ENCODE data around the gene RHBDL2.
"Not testable (repeated sequence)": the region's sequence is repeated elsewhere in the genome, so short reads cannot be mapped to it uniquely, and the experiment has no call there.

Gene RHBDL2

GRCh38 chr1:38941527-38942019, at the start of gene RHBDL2:
Gene RHBDL2 (minus strand): TSS chr1:38941830. CDS start chr1:38919212, 22,618 bp downstream.
- H3K9ac ChIP-seq: no peak within 1 kb of the TSS
- H3K4me2 ChIP-seq: no peak within 1 kb of the TSS
- no peak within 1 kb of the TSS for H3K27ac ChIP-seq

GRCh38 chr1:38990738-38991637, 49.4 kb upstream of the RHBDL2 start, which contains the start of gene AKIRIN1:
Gene AKIRIN1 (plus strand): TSS chr1:38991276. CDS start chr1:38991381, 105 bp downstream.
- peak within 1 kb of the TSS; percentile 76 for H3K9ac ChIP-seq
- peak within 1 kb of the TSS; percentile 59 for H3K27ac ChIP-seq

More at GRCh38 chr1:38941527-38942019, at the start of gene RHBDL2:
- H3K27me3 ChIP-seq (ENCODE audit: insufficient read depth, low read depth): no peaks in the 10 kb centered on the region
- H3K36me3 ChIP-seq (ENCODE audit: insufficient read depth): no peaks in the 10 kb centered on the region
- H3K4me1 ChIP-seq (ENCODE audit: low read depth, poor library complexity, severe bottlenecking): no peaks in the 10 kb centered on the region
- H3K4me3 ChIP-seq (IDR thresholded peaks at IDR 0.05; ENCODE audit: insufficient read depth, low read depth, low read length): no peak within 1 kb of the TSS
- no peak within 1 kb of the TSS for H2AFZ ChIP-seq (ENCODE audit: low read depth)
- no peaks in the 10 kb centered on the region for H4K20me1 ChIP-seq (ENCODE audit: insufficient read depth)
- H3K79me2 ChIP-seq (ENCODE audit: insufficient read depth, low read depth): no peaks in the 10 kb centered on the region
- TF ChIP-seq, protein P1, sequence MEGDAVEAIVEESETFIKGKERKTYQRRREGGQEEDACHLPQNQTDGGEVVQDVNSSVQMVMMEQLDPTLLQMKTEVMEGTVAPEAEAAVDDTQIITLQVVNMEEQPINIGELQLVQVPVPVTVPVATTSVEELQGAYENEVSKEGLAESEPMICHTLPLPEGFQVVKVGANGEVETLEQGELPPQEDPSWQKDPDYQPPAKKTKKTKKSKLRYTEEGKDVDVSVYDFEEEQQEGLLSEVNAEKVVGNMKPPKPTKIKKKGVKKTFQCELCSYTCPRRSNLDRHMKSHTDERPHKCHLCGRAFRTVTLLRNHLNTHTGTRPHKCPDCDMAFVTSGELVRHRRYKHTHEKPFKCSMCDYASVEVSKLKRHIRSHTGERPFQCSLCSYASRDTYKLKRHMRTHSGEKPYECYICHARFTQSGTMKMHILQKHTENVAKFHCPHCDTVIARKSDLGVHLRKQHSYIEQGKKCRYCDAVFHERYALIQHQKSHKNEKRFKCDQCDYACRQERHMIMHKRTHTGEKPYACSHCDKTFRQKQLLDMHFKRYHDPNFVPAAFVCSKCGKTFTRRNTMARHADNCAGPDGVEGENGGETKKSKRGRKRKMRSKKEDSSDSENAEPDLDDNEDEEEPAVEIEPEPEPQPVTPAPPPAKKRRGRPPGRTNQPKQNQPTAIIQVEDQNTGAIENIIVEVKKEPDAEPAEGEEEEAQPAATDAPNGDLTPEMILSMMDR (conservative IDR thresholded peaks at IDR 0.05; ENCODE audit: low read depth, low read length): no peak

DNA sequence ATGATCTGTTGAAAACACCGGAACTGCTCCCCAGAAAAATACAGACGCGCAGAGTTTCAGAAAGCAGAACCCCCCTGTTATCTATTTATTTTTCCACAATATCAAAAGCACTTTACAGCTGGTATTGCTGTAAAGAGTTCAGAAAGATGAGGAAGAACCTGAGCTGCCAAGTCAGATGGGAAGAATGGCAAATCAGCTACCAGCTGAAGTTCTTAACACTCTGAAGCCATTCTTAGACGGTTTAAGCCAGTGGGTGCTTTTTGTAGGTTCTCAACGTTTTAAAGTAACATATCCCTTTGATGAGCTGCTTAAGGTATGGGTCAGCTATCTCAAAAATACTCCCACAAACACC, 48.7 kb upstream of the RHBDL2 start:
- no peaks in the 10 kb centered on the region; the same call in 1 of the 2 replicates for H3K36me3 ChIP-seq (ENCODE audit: insufficient read depth)
- peaks cover 13% of the 10 kb centered on the region for H4K20me1 ChIP-seq (ENCODE audit: insufficient read depth)
- TF ChIP-seq, protein P1 (conservative IDR thresholded peaks at IDR 0.05; ENCODE audit: low read depth, low read length): no peak
- H3K27me3 ChIP-seq (ENCODE audit: insufficient read depth, low read depth): no peaks in the 10 kb centered on the region
- H3K27ac ChIP-seq: peak overlapping the region; percentile 47; the same call in 1 of the 2 replicates
- peak overlapping the region; percentile 98; the same call in 1 of the 2 replicates for H2AFZ ChIP-seq (ENCODE audit: low read depth)
- no peak overlapping the region for H3K4me3 ChIP-seq (IDR thresholded peaks at IDR 0.05; ENCODE audit: insufficient read depth, low read depth, low read length)
- peaks cover 26% of the 10 kb centered on the region for H3K4me1 ChIP-seq (ENCODE audit: low read depth, poor library complexity, severe bottlenecking)
- peak overlapping the region; percentile 86 for H3K4me2 ChIP-seq
- H3K9ac ChIP-seq: peak overlapping the region; percentile 67
- H3K79me2 ChIP-seq (ENCODE audit: insufficient read depth, low read depth): peaks cover 41% of the 10 kb centered on the region

More at GRCh38 chr1:38990738-38991637, 49.4 kb upstream of the RHBDL2 start, which contains the start of gene AKIRIN1:
- Histone ChIP-seq H3K4me2 (peak within 1 kb of the TSS; percentile 96), H3K79me2 (ENCODE audit: insufficient read depth, low read depth) (peaks cover 48% of the 10 kb centered on the region), H3K4me1 (ENCODE audit: low read depth, poor library complexity, severe bottlenecking) (peaks cover 26% of the 10 kb centered on the region), H3K4me3 (IDR thresholded peaks at IDR 0.05; ENCODE audit: insufficient read depth, low read depth, low read length) (no peak within 1 kb of the TSS), H3K36me3 (ENCODE audit: insufficient read depth) (no peaks in the 10 kb centered on the region; the same call in 1 of the 2 replicates), H2AFZ (ENCODE audit: low read depth) (peak within 1 kb of the TSS; percentile 98; the same call in 1 of the 2 replicates), H4K20me1 (ENCODE audit: insufficient read depth) (peaks cover 13% of the 10 kb centered on the region), H3K27me3 (ENCODE audit: insufficient read depth, low read depth) (no peaks in the 10 kb centered on the region)
- TF ChIP-seq, protein P1 (conservative IDR thresholded peaks at IDR 0.05; ENCODE audit: low read depth, low read length): no peak

DNA sequence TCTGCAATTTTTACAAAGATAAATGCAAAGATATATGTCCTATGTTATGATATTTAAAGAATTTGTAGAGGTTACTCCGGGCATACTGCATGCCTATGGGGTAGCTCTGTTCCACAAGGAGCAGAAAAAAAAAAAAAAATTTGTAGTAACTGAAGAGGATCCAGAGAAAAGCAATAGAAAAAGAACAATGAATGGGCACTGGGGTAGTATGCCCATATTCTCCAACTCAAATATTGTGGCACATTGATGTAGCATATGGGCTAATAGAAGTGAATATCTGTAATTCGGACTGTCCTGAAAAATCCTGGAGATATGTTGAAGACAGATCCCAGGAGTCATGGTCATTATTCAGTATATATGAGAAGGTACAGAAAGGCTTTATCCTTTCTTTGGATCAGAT, 48.3 kb upstream of the RHBDL2 start:
- Histone ChIP-seq H3K4me1 (ENCODE audit: low read depth, poor library complexity, severe bottlenecking) (peaks cover 26% of the 10 kb centered on the region), H3K27ac (0 out of 2 replicates have a peak overlapping the region, but pooled peaks have one; percentile 47), H3K4me2 (peak overlapping the region; percentile 86), H3K4me3 (IDR thresholded peaks at IDR 0.05; ENCODE audit: insufficient read depth, low read depth, low read length) (no peak overlapping the region), H3K27me3 (ENCODE audit: insufficient read depth, low read depth) (no peaks in the 10 kb centered on the region), H4K20me1 (ENCODE audit: insufficient read depth) (peaks cover 13% of the 10 kb centered on the region), H3K9ac (peak overlapping the region; percentile 67; the same call in 1 of the 2 replicates), H3K36me3 (ENCODE audit: insufficient read depth) (no peaks in the 10 kb centered on the region; the same call in 1 of the 2 replicates), H3K79me2 (ENCODE audit: insufficient read depth, low read depth) (peaks cover 38% of the 10 kb centered on the region), H2AFZ (ENCODE audit: low read depth) (peak overlapping the region; percentile 98; the same call in 1 of the 2 replicates)
- TF ChIP-seq, protein P1 (conservative IDR thresholded peaks at IDR 0.05; ENCODE audit: low read depth, low read length): no peak

DNA sequence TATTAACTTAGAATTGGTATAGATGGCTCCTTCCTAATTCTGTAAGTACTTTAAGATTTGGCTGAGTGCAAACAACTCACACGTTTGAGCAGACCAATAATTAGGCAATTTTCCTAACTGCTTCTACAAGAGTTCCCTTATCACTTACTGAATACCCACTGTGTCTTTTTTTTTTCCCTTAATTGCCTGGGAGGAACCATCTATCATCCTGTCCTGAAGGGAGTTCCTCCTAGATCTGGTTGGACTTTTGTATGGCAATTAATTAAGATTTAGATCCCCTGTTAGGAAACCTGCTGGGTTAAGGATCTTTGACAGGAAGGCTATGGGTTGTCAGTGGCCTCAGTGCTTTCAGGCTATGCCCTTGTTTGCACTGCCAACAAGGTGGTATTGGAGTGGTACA, 37.8 kb upstream of the RHBDL2 start:
- H2AFZ ChIP-seq (ENCODE audit: low read depth); H3K9ac ChIP-seq; H3K27me3 ChIP-seq (ENCODE audit: insufficient read depth, low read depth); H3K4me1 ChIP-seq (ENCODE audit: low read depth, poor library complexity, severe bottlenecking); H4K20me1 ChIP-seq (ENCODE audit: insufficient read depth); H3K36me3 ChIP-seq (ENCODE audit: insufficient read depth); H3K27ac ChIP-seq; H3K4me2 ChIP-seq; H3K79me2 ChIP-seq (ENCODE audit: insufficient read depth, low read depth); H3K4me3 ChIP-seq (IDR thresholded peaks at IDR 0.05; ENCODE audit: insufficient read depth, low read depth, low read length): not testable (repeated sequence)

DNA sequence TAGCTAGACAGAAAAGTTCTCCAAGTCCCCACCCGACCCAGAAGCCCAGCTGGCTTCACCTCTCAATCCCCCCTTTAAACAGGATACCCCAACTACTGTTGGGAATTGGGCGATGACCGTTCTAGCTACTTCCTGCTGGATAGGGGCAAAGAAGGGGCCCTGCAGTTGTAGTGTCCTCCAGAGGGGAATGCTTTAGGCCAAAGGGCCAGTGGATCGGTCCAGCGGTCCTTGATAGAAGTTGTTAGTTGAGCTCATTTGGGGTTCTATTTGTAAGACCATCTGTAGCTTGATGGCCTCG, 36.6 kb upstream of the RHBDL2 start:
- H4K20me1 ChIP-seq (ENCODE audit: insufficient read depth); H3K9ac ChIP-seq; H3K4me2 ChIP-seq; H3K27me3 ChIP-seq (ENCODE audit: insufficient read depth, low read depth); H3K36me3 ChIP-seq (ENCODE audit: insufficient read depth); H3K27ac ChIP-seq; H3K79me2 ChIP-seq (ENCODE audit: insufficient read depth, low read depth); H2AFZ ChIP-seq (ENCODE audit: low read depth); H3K4me1 ChIP-seq (ENCODE audit: low read depth, poor library complexity, severe bottlenecking); H3K4me3 ChIP-seq (IDR thresholded peaks at IDR 0.05; ENCODE audit: insufficient read depth, low read depth, low read length): not testable (repeated sequence)

All from KMS-11 (cell line).